HEK293 (cell line): ENCODE data around the gene GPX8.

ENCODE experiments used
- AEBP2 ChIP-seq: fragments of 450-650 bp; formaldehyde crosslinking; IDR thresholded peaks from 2 replicates; pipeline ENCODE4 v1.5.1; 2016; ENCODE audit warnings: missing biosample characterization, missing genetic modification characterization, borderline replicate concordance
- ATF2 ChIP-seq: fragments of 450-650 bp; formaldehyde crosslinking; IDR thresholded peaks from 2 replicates; pipeline ENCODE4 v1.5.1; 2016; ENCODE audit warnings: missing biosample characterization, missing genetic modification characterization, low read depth
- CTCF ChIP-seq: fragments of 450-650 bp; formaldehyde crosslinking; IDR thresholded peaks from 2 replicates; pipeline ENCODE4 v1.5.1; 2016; ENCODE audit warnings: missing biosample characterization, missing genetic modification characterization
- ZBTB26 ChIP-seq: fragments of 450-650 bp; formaldehyde crosslinking; optimal IDR thresholded peaks from 2 replicates; pipeline ENCODE3; 2016; ENCODE audit warnings: missing biosample characterization, mild to moderate bottlenecking, missing genetic modification characterization
- ZBTB49 ChIP-seq: fragments of 450-650 bp; formaldehyde crosslinking; IDR thresholded peaks from 2 replicates; pipeline ENCODE4 v1.5.1; 2016; ENCODE audit warnings: missing biosample characterization, missing genetic modification characterization, low read depth

- TF ChIP-seq ZBTB49 (tag by site-specific recombination) (no peak), CTCF (no peak), ATF2 (tag by site-specific recombination) (no peak), ZBTB26 (tag by site-specific recombination) (no peak), AEBP2 (tag by site-specific recombination) (no peak)
Observed at GRCh38 chr5:55173687-55174230, 13.8 kb downstream of the GPX8 start.
